ENCODE measurements around the gene KCNK16.

- TF ChIP-seq CTCF (IDR thresholded peaks at IDR 0.05; ENCODE audit: poor library complexity, severe bottlenecking) (no peak), EP300 (conservative IDR thresholded peaks at IDR 0.05; ENCODE audit: poor library complexity, severe bottlenecking) (no peak), RAD21 (conservative IDR thresholded peaks at IDR 0.05) (no peak), POLR2AphosphoS5 (IDR thresholded peaks at IDR 0.05) (no peak), REST (IDR thresholded peaks at IDR 0.05; ENCODE audit: borderline replicate concordance) (no peak), TAF1 (IDR thresholded peaks at IDR 0.05; ENCODE audit: low read depth) (no peak), EZH2 (IDR thresholded peaks at IDR 0.05; ENCODE audit: borderline replicate concordance, insufficient read depth, low read length, poor library complexity, severe bottlenecking) (no peak), SMC3 (conservative IDR thresholded peaks at IDR 0.05; ENCODE audit: poor library complexity) (no peak), MXI1 (conservative IDR thresholded peaks at IDR 0.05; ENCODE audit: poor library complexity, severe bottlenecking) (no peak)
Observed at GRCh38 chr6:39280247-39280731, 42.2 kb downstream of the KCNK16 start.
